ENCODE data around the gene WSCD1.
A peak's percentile ranks its signal among the peaks of the same experiment; 100 is the strongest.

The WSCD1 gene

GRCh38 chr17:6069539-6070429, at the start of gene WSCD1:
TSS of gene WSCD1 (plus strand) at chr17:6070379. CDS start at chr17:6080659, 10,280 bp downstream.
- peak; percentile 14 for DNase-seq
- in situ Hi-C loops (cut with MboI; ENCODE audit: low pct_unique_long_range_greater_than_20kb, low sequenced_read_pairs): no loop called here

GRCh38 chr17:6021011-6021400, 49.2 kb upstream of the WSCD1 start:
- DNase-seq: no peak
- in situ Hi-C loops (cut with MboI; ENCODE audit: low pct_unique_long_range_greater_than_20kb, low sequenced_read_pairs): no loop called here

GRCh38 chr17:6021627-6022026, 48.6 kb upstream of the WSCD1 start:
- in situ Hi-C loops (cut with MboI; ENCODE audit: low pct_unique_long_range_greater_than_20kb, low sequenced_read_pairs): no loop called here
- no peak for DNase-seq

- in situ Hi-C loops (cut with MboI; ENCODE audit: low pct_unique_long_range_greater_than_20kb, low sequenced_read_pairs): no loop called here
Measured at GRCh38 chr17:6023036-6023831, 46.9 kb upstream of the WSCD1 start.

GRCh38 chr17:6024576-6024975, 45.6 kb upstream of the WSCD1 start:
- DNase-seq: no peak
- in situ Hi-C loops (cut with MboI; ENCODE audit: low pct_unique_long_range_greater_than_20kb, low sequenced_read_pairs): no loop called here

More at GRCh38 chr17:6023036-6023831, 46.9 kb upstream of the WSCD1 start:
- no peak for DNase-seq

GRCh38 chr17:6027342-6028024, 42.7 kb upstream of the WSCD1 start:
- no peak for DNase-seq
- in situ Hi-C loops (cut with MboI; ENCODE audit: low pct_unique_long_range_greater_than_20kb, low sequenced_read_pairs): no loop called here

GRCh38 chr17:6028294-6028693, 41.9 kb upstream of the WSCD1 start:
- in situ Hi-C loops (cut with MboI; ENCODE audit: low pct_unique_long_range_greater_than_20kb, low sequenced_read_pairs): no loop called here
- no peak for DNase-seq

GRCh38 chr17:6035801-6036394, 34.3 kb upstream of the WSCD1 start:
- in situ Hi-C loops (cut with MboI; ENCODE audit: low pct_unique_long_range_greater_than_20kb, low sequenced_read_pairs): no loop called here
- no peak for DNase-seq

- in situ Hi-C loops (cut with MboI; ENCODE audit: low pct_unique_long_range_greater_than_20kb, low sequenced_read_pairs): no loop called here
- DNase-seq: no peak
Measured at GRCh38 chr17:6040504-6040903, 29.7 kb upstream of the WSCD1 start.

- in situ Hi-C loops (cut with MboI; ENCODE audit: low pct_unique_long_range_greater_than_20kb, low sequenced_read_pairs): no loop called here
- no peak for DNase-seq
Measured at GRCh38 chr17:6041246-6041645, 28.9 kb upstream of the WSCD1 start.

GRCh38 chr17:6043405-6043804, 26.8 kb upstream of the WSCD1 start:
- no peak for DNase-seq
- in situ Hi-C loops (cut with MboI; ENCODE audit: low pct_unique_long_range_greater_than_20kb, low sequenced_read_pairs): no loop called here

GRCh38 chr17:6044261-6044660, 25.9 kb upstream of the WSCD1 start:
- in situ Hi-C loops (cut with MboI; ENCODE audit: low pct_unique_long_range_greater_than_20kb, low sequenced_read_pairs): no loop called here
- DNase-seq: no peak

- DNase-seq: no peak
- in situ Hi-C loops (cut with MboI; ENCODE audit: low pct_unique_long_range_greater_than_20kb, low sequenced_read_pairs): no loop called here
Measured at GRCh38 chr17:6045621-6046357, 24.4 kb upstream of the WSCD1 start.

- DNase-seq: no peak
- in situ Hi-C loops (cut with MboI; ENCODE audit: low pct_unique_long_range_greater_than_20kb, low sequenced_read_pairs): no loop called here
Measured at GRCh38 chr17:6046431-6046830, 23.7 kb upstream of the WSCD1 start.

GRCh38 chr17:6046931-6047330, 23.2 kb upstream of the WSCD1 start:
- in situ Hi-C loops (cut with MboI; ENCODE audit: low pct_unique_long_range_greater_than_20kb, low sequenced_read_pairs): no loop called here
- no peak for DNase-seq

- DNase-seq: no peak
- in situ Hi-C loops (cut with MboI; ENCODE audit: low pct_unique_long_range_greater_than_20kb, low sequenced_read_pairs): no loop called here
Measured at GRCh38 chr17:6047966-6048365, 22.2 kb upstream of the WSCD1 start.

GRCh38 chr17:6048486-6048885, 21.7 kb upstream of the WSCD1 start:
- in situ Hi-C loops (cut with MboI; ENCODE audit: low pct_unique_long_range_greater_than_20kb, low sequenced_read_pairs): no loop called here
- DNase-seq: no peak

GRCh38 chr17:6052926-6053325, 17.3 kb upstream of the WSCD1 start:
- no peak for DNase-seq
- in situ Hi-C loops (cut with MboI; ENCODE audit: low pct_unique_long_range_greater_than_20kb, low sequenced_read_pairs): no loop called here

- no peak for DNase-seq
- in situ Hi-C loops (cut with MboI; ENCODE audit: low pct_unique_long_range_greater_than_20kb, low sequenced_read_pairs): no loop called here
Measured at GRCh38 chr17:6054372-6054771, 15.8 kb upstream of the WSCD1 start.
